ENCODE measurements around the gene ATR. TPM values are rescaled to one million over a fixed set of nuclear protein-coding genes. Genes with fewer than 3 reads are reported as not detected.
"Not testable (repeated sequence)": the region's sequence is repeated elsewhere in the genome, so short reads cannot be mapped to it uniquely, and the experiment has no call there.

Gene ATR
- total RNA-seq: 11.8 TPM

DNA sequence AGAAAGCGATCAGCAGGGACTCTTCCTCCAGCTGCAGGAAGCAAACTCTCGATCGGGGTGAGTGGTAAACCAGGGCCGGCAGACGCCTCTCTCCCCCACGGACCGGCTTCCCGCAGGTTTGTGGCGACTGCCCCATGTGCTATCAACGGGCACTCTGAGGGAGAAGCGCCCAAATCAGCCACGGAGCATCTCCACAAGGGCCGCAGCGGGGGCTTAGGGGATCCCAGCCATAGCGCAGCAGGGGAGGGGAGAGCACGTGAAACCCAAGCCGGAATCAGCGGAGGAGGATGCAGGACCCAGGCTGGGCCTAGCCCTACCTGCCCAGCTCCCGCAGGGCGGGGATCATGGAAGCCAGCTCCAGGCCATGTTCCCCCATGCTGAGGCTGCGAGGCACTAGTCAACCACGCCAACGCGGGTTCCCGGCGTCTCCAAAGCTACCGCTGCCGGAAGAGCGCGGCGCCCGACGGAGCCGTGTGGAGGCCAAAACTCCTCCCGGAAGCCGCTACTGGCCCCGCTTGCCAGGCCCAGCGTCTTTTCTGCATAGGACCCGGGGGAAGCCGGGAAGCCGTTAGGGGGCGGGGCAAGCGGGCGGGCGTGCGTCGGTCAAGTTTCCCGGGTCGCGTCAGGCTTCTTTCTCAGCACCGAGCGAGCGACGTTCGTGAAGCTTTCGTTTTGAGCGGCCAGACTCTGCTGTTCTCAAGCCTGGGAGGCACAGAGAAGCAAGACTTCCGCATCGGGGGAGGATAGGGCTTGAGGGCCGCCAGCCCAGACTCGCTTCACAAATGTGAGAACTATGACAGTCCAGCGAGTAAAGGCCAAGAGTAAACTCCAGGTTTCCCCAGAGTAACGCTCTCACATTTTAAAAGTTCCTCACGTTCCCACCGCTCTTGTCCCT lies at the start of gene ATR:
Gene ATR (minus strand): TSS at position 405 of the 895 bp plus-strand sequence. CDS start 29 bp downstream, at position 376.
- DNase-seq (ENCODE audit: low read depth in 2 of 3, low spot score in 2 of 3): peak; percentile 87 to 97 (median 97)

DNA sequence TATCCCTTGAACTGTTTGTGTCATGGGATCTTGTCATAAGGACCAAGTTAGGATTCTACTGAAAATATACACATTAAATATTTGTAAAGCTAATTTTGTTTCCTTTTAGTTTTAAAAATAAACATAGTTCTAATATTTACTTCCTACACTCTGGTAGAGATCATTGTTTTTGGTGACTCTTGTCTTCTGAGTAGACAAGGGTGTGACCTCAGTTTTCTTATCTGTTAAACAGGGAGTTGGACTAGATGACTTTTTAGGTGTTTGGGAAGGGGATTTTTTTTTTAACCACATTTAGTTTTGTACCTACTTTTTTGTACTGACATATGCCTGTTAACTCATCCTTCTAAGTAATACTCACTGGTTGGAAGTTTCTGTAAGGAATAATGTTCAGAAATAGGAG lies 48.4 kb upstream of the ATR start:
- DNase-seq (ENCODE audit: low read depth in 2 of 3, low spot score in 2 of 3): no peak

DNA sequence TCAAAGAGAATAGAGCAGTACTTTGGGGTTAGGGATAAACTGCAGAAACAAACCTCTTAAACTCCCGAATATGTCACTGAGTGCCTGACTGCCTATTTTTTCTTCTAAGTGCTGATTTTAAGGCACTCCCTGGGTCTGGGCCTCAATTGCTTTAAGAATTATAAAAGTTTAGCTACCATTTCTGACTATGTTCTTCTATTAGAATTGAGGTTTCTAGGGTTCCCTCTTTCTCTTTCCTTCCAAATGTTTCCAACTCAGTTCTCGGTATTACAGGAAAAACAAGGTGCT lies 46.6 kb upstream of the ATR start:
- no peak for DNase-seq (ENCODE audit: low read depth in 2 of 3, low spot score in 2 of 3)

- DNase-seq (ENCODE audit: low read depth in 2 of 3, low spot score in 2 of 3): no peak
Observed at GRCh38 chr3:142624341-142625152, 46.0 kb upstream of the ATR start.

DNA sequence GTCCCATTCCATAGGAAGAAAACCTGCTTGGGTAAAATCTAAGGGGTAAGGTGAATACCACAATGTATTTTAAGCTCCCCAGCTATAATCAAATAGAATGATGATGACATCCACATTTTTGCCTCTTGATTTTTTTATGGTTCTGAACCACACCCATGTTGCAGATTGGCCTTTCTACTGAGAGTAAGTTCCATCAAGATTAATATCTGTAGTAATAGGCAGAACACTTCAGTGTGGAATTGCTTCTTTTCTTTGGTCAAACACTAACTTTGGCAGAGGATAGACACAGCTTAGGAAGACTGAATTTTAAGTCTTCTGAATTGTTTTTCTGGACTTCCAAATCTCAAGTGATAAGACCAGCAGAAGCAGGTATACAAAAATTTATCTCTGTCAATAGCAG lies 44.7 kb upstream of the ATR start:
- no peak for DNase-seq (ENCODE audit: low read depth in 2 of 3, low spot score in 2 of 3)

GRCh38 chr3:142622405-142622804 lies 43.9 kb upstream of the ATR start:
- no peak for DNase-seq (ENCODE audit: low read depth in 2 of 3, low spot score in 2 of 3)

GRCh38 chr3:142618917-142619461 lies 40.5 kb upstream of the ATR start:
- DNase-seq (ENCODE audit: low read depth in 2 of 3, low spot score in 2 of 3): no peak

GRCh38 chr3:142615171-142615570 lies 36.6 kb upstream of the ATR start:
- DNase-seq (ENCODE audit: low read depth in 2 of 3, low spot score in 2 of 3): no peak

GRCh38 chr3:142614059-142614626 lies 35.6 kb upstream of the ATR start:
- no peak for DNase-seq (ENCODE audit: low read depth in 2 of 3, low spot score in 2 of 3)

- DNase-seq (ENCODE audit: low read depth in 2 of 3, low spot score in 2 of 3): no peak
Observed at GRCh38 chr3:142613491-142613890, 35.0 kb upstream of the ATR start.

DNA sequence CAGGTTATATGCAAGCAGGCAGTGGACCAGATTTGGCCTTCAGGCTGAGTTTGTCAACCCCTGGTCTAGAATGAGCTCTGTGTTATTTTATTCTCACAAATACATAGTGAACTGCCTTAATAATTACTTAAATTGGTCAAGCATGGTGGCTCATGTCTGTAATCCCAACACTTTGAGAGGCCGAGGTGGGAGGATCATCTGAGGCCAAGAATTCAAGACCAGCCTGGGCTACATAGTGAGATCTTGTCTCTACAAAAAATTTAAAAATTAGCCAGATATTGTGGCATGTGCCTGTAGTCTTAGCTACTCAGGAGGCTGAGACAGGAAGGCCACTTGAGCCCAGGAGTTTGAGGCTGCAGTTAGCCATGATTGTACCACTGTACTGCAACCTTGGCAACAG lies 32.7 kb upstream of the ATR start:
- DNase-seq (ENCODE audit: low read depth in 2 of 3, low spot score in 2 of 3): no peak

DNA sequence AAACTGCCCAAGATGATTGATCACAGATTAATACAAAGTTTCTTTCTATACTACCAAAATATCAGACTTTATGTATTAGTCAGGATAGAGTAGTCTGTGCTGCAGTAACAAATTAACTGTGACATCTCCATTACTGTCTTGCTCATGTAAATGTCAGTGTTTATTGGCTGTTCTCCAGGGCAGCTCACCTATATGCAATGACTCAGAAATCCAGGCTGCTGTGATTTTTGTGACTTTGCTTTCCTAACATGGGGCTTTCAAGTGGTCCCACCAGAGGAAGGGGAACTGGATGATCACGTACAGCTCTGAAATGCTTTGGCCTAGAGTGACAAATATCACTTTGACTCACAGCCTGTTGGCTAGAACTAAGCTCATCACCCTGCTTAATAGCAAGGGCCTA lies 30.6 kb upstream of the ATR start:
- DNase-seq (ENCODE audit: low read depth in 2 of 3, low spot score in 2 of 3): no peak

DNA sequence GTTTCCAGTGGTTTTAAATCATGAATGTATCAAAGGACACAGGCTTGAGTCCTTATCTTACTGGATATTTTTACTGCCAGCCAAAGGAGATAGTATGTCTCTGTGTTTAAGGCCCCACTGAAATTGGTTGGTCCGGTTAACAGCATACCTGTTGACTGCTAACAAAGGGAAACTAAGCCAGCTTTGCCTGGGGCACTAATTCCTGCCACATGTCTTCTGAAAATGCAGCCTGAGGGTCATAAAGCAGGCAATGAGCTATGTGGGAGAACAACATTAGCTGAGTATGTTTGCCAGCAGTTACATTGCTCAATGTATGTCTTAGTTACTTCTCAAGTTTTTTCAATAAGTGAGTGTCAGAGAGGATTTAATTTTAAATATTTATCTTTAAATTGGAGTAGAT lies 30.1 kb upstream of the ATR start:
- no peak for DNase-seq (ENCODE audit: low read depth in 2 of 3, low spot score in 2 of 3)

- no peak for DNase-seq (ENCODE audit: low read depth in 2 of 3, low spot score in 2 of 3)
Observed at GRCh38 chr3:142604940-142605339, 26.4 kb upstream of the ATR start.

- not testable (repeated sequence) for DNase-seq (ENCODE audit: low read depth in 2 of 3, low spot score in 2 of 3)
Observed at GRCh38 chr3:142603386-142603705, 24.8 kb upstream of the ATR start.

- DNase-seq (ENCODE audit: low read depth in 2 of 3, low spot score in 2 of 3): no peak
Observed at GRCh38 chr3:142602619-142603385, 24.3 kb upstream of the ATR start.

DNA sequence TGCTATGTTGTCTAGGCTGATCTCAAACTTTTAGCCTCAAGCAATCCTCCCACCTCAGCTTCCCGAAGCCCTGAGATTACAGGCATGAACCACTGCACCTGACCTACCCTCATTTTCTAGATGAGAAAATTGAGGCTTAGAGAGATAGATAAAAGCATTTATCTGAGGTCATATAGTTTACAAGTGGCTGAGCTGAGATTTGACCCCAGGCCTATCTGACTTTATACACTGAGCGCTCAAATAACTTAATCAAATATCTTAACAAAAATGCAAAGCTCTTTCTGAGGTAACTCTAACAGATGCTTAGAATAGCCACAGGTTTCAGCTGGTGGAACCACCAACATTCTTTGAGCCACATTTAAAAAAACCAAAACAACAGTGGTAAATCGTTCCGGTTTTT lies 23.2 kb upstream of the ATR start:
- DNase-seq (ENCODE audit: low read depth in 2 of 3, low spot score in 2 of 3): no peak

DNA sequence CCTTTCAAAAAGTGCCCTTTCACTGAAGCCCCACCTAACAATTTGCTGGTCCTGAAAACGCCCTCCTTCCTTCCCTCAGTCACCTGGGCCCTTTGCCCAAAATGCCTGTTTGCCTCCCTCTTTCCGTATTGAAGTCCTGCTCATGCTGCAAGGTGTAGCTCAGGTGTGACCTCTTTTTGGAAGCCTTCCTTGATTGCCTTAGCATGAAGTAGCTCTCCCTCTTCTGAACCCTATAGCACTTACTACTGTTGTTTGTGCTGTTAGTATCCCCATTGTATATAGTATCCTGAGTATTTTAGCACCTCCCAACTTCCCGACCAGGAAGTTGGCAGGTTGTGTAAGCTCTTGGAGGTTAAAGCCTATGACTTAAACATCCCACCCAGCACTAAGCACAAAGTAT lies 19.4 kb upstream of the ATR start:
- no peak for DNase-seq (ENCODE audit: low read depth in 2 of 3, low spot score in 2 of 3)

DNA sequence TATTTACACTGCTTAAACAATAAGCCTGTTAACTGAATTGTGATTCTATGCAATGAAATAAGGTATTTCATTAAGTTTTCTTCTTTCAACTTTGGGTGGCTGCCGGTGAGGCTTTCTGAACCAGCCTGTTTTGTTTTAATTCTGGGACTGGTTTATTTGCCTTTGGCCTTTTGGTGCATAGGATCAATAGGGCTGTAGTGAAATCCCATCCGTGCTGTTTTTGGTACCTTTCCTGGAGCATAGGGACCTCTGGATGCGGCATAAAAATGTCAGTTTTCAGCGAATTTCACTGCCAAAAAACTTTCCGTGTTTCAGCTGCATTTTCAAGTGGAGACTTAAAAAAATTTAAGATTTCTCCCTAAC lies 18.2 kb upstream of the ATR start:
- no peak for DNase-seq (ENCODE audit: low read depth in 2 of 3, low spot score in 2 of 3)

GRCh38 chr3:142595951-142596725 lies 17.6 kb upstream of the ATR start, which contains the start of gene PLS1:
TSS of gene PLS1 (plus strand) at chr3:142596393. CDS start at chr3:142664238, 67,845 bp downstream.
- DNase-seq (ENCODE audit: low read depth in 2 of 3, low spot score in 2 of 3): peak; percentile 72 to 92 (median 86)
